Thyroid gland (tissue), 4 donors: ENCODE data around the gene ELP6.

Source experiments
- POLR2A ChIP-seq, 2 donors: fragments of 450-650 bp; IDR thresholded peaks; one replicate each; pipeline ENCODE4 v1.6.1; 2017; ENCODE audit warnings: antibody characterized with exemption in 2 of 2, mild to moderate bottlenecking in 2 of 2, moderate library complexity in 1 of 2
- TF ChIP-seq, protein P1 (sequence below), 6 experiments: fragments of 200-600 bp in 3 of 6; fragments of 450-650 bp in 3 of 6; sonication (generic) in 3 of 6; IDR thresholded peaks; one replicate each; pipeline ENCODE4 v1.5.1; 2016 to 2019; ENCODE audit warnings: antibody characterized with exemption in 6 of 6, mild to moderate bottlenecking in 2 of 6, inconsistent platforms in 1 of 6, moderate library complexity in 1 of 6

DNA sequence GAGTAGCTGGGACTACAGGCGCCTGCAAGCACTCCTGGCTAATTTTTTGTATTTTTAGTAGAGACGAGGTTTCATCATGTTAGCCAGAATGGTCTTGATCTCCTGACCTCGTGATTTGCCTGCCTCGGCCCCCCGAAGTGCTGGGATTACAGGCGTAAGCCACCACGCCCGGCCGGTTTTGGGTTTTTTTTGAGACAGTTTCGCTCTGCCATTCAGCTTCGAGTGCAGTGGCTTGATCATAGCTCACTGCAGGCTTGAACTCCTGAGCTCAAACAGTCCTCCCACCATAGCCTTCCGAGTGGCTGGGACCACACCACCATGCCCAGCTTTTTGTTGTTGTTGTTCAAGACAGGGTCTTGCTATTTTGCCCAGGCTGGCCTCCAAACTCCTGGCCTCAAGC is 21.7 kb downstream of the ELP6 start:
- TF ChIP-seq, protein P1, sequence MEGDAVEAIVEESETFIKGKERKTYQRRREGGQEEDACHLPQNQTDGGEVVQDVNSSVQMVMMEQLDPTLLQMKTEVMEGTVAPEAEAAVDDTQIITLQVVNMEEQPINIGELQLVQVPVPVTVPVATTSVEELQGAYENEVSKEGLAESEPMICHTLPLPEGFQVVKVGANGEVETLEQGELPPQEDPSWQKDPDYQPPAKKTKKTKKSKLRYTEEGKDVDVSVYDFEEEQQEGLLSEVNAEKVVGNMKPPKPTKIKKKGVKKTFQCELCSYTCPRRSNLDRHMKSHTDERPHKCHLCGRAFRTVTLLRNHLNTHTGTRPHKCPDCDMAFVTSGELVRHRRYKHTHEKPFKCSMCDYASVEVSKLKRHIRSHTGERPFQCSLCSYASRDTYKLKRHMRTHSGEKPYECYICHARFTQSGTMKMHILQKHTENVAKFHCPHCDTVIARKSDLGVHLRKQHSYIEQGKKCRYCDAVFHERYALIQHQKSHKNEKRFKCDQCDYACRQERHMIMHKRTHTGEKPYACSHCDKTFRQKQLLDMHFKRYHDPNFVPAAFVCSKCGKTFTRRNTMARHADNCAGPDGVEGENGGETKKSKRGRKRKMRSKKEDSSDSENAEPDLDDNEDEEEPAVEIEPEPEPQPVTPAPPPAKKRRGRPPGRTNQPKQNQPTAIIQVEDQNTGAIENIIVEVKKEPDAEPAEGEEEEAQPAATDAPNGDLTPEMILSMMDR (IDR thresholded peaks at IDR 0.05): no peak
- TF ChIP-seq POLR2A (IDR thresholded peaks at IDR 0.05): no peak
